K562 (cell line): ENCODE results near the gene N4BP2.

Experiments used
- HNRNPUL1 ChIP-seq: fragments of 200-400 bp; formaldehyde crosslinking; IDR thresholded peaks from 2 replicates; pipeline ENCODE4 v1.6.1; 2017; ENCODE audit warnings: low read length
- MEIS2 ChIP-seq: fragments of 450-650 bp; IDR thresholded peaks from 2 replicates; pipeline ENCODE4 v1.6.1; 2014; ENCODE audit warnings: mild to moderate bottlenecking; ENCODE audit not compliant: partially characterized antibody
- POLR2AphosphoS5 ChIP-seq: IDR thresholded peaks from 2 replicates; pipeline ENCODE4 v1.6.1; 2011; ENCODE audit warnings: mild to moderate bottlenecking, low read depth, low read length, moderate library complexity; ENCODE audit not compliant: control insufficient read depth, insufficient read depth
- SAFB2 ChIP-seq: fragments of 200-400 bp; formaldehyde crosslinking; IDR thresholded peaks from 2 replicates; pipeline ENCODE4 v1.6.1; 2018; ENCODE audit warnings: borderline replicate concordance, low read length, low read depth, moderate library complexity; ENCODE audit not compliant: severe bottlenecking
- SP1 ChIP-seq: sonication (generic); formaldehyde crosslinking; IDR thresholded peaks from 2 replicates; pipeline ENCODE4 v1.8.1; 2022; ENCODE audit warnings: mild to moderate bottlenecking, missing genetic modification reagents
- ZNF175 ChIP-seq: fragments of 200-800 bp; sonication (Bioruptor generic); IDR thresholded peaks from 2 replicates; pipeline ENCODE4 v1.6.1; 2016; ENCODE audit warnings: low read depth, mild to moderate bottlenecking, missing genetic modification characterization, missing compliant biosample characterization
- TF ChIP-seq, protein P1 (sequence below): sonication (generic); formaldehyde crosslinking; IDR thresholded peaks from 2 replicates; pipeline ENCODE4 v1.8.1; 2023; ENCODE audit warnings: mild to moderate bottlenecking, missing genetic modification reagents
- TF ChIP-seq, protein P2 (sequence below), 3 experiments: IDR thresholded peaks in 2 of 3; conservative IDR thresholded peaks in 1 of 3; 2 replicates each; pipeline ENCODE4 v1.5.1; 2011 to 2012; ENCODE audit warnings: low read length in 3 of 3, mild to moderate bottlenecking in 3 of 3, control low read depth in 2 of 3, improper control_type of control experiment in 1 of 3, inconsistent platforms in 1 of 3, low read depth in 1 of 3, mixed read lengths in 1 of 3, moderate library complexity in 1 of 3; ENCODE audit not compliant: insufficient read depth in 2 of 3
- TF ChIP-seq, protein P3 (sequence below): fragments of 450-650 bp; conservative IDR thresholded peaks from 2 replicates; pipeline ENCODE4 v1.6.1; 2016; ENCODE audit warnings: missing genetic modification characterization, low read depth, mild to moderate bottlenecking, control low read depth, missing compliant biosample characterization

DNA sequence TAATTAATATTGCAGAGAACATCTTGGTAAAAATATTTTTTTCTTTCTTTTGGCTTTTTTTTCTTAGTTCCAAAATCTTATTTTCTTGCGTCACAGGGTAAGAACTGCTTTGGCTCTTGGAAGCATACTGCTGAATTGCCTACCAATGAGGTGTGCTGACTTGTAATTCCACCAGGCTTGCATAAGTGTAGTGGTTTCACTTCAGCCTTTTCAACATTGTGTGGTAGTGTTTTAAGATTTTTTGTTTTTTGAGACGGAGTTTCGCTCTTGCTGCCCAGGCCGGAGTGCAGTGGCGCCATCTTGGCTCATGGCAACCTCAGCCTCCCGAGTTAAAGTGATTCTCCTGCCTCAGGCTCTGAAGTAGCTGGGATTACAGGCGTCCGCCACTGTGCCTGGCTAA, 42.4 kb downstream of the N4BP2 start:
- TF ChIP-seq, protein P1, sequence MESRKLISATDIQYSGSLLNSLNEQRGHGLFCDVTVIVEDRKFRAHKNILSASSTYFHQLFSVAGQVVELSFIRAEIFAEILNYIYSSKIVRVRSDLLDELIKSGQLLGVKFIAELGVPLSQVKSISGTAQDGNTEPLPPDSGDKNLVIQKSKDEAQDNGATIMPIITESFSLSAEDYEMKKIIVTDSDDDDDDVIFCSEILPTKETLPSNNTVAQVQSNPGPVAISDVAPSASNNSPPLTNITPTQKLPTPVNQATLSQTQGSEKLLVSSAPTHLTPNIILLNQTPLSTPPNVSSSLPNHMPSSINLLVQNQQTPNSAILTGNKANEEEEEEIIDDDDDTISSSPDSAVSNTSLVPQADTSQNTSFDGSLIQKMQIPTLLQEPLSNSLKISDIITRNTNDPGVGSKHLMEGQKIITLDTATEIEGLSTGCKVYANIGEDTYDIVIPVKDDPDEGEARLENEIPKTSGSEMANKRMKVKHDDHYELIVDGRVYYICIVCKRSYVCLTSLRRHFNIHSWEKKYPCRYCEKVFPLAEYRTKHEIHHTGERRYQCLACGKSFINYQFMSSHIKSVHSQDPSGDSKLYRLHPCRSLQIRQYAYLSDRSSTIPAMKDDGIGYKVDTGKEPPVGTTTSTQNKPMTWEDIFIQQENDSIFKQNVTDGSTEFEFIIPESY, result no peak
- no peak for TF ChIP-seq SAFB2
- no peak for TF ChIP-seq ZNF175 (CRISPR knock-in tag)
- TF ChIP-seq HNRNPUL1, result no peak
- TF ChIP-seq MEIS2, result no peak
- TF ChIP-seq, protein P2, sequence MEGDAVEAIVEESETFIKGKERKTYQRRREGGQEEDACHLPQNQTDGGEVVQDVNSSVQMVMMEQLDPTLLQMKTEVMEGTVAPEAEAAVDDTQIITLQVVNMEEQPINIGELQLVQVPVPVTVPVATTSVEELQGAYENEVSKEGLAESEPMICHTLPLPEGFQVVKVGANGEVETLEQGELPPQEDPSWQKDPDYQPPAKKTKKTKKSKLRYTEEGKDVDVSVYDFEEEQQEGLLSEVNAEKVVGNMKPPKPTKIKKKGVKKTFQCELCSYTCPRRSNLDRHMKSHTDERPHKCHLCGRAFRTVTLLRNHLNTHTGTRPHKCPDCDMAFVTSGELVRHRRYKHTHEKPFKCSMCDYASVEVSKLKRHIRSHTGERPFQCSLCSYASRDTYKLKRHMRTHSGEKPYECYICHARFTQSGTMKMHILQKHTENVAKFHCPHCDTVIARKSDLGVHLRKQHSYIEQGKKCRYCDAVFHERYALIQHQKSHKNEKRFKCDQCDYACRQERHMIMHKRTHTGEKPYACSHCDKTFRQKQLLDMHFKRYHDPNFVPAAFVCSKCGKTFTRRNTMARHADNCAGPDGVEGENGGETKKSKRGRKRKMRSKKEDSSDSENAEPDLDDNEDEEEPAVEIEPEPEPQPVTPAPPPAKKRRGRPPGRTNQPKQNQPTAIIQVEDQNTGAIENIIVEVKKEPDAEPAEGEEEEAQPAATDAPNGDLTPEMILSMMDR (IDR thresholded peaks at IDR 0.05 in 2 of 3, conservative IDR thresholded peaks at IDR 0.05 in 1 of 3; ENCODE audit: insufficient read depth in 2 of 3, low read depth in 1 of 3, low read length in 3 of 3), result no peak
- TF ChIP-seq POLR2AphosphoS5, result no peak
- TF ChIP-seq SP1 (CRISPR knock-in tag), result no peak
- TF ChIP-seq, protein P3, sequence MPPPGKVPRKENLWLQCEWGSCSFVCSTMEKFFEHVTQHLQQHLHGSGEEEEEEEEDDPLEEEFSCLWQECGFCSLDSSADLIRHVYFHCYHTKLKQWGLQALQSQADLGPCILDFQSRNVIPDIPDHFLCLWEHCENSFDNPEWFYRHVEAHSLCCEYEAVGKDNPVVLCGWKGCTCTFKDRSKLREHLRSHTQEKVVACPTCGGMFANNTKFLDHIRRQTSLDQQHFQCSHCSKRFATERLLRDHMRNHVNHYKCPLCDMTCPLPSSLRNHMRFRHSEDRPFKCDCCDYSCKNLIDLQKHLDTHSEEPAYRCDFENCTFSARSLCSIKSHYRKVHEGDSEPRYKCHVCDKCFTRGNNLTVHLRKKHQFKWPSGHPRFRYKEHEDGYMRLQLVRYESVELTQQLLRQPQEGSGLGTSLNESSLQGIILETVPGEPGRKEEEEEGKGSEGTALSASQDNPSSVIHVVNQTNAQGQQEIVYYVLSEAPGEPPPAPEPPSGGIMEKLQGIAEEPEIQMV (tag), result no peak
